Right renal pelvis (tissue), 4 donors: ENCODE results near the gene RARG. TPM values are rescaled to one million over a fixed set of nuclear protein-coding genes. Genes with fewer than 3 reads are reported as not detected.

ENCODE experiments used
- DNase-seq, 4 donors: peaks; one replicate each; pipeline ENCODE4 v3.0.0-alpha.2; 2013; ENCODE audit warnings: low read depth in 4 of 4, low spot score in 3 of 4, missing footprints in 1 of 4
- polyA plus RNA-seq, 4 donors: library from polyadenylated mRNA; unstranded; fragments of 120-200 nt; gene quantifications; one replicate each; pipeline ENCODE4 v1.2.1, GENCODE V29; 2013; ENCODE audit not compliant: insufficient read length in 4 of 4

RARG gene
- polyA plus RNA-seq, 4 donors = 30.9 to 41.5 (median 32.7) TPM

GRCh38 chr12:53245286-53245685 lies 13.3 kb upstream of the RARG start:
- DNase-seq = no peak

DNA sequence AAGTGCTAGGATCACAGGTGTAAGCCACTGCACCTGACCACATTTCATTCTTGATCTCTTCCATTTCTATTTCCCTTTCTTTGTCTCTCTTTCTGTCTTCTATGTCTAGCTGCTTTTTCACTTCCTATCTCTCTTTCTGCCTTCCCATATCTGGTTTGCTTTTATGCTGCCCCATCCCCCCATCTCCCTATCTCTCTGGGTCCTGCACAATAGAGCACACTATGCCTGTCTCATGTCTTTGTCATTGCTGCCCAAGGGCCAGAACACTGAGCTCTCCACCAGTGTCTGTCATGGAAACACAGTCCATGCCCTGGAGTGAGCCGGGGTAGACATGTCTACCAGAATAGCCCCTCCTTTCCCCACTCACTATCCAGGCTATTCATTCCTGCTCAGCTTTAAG lies 12.3 kb upstream of the RARG start:
- DNase-seq = no peak

DNA sequence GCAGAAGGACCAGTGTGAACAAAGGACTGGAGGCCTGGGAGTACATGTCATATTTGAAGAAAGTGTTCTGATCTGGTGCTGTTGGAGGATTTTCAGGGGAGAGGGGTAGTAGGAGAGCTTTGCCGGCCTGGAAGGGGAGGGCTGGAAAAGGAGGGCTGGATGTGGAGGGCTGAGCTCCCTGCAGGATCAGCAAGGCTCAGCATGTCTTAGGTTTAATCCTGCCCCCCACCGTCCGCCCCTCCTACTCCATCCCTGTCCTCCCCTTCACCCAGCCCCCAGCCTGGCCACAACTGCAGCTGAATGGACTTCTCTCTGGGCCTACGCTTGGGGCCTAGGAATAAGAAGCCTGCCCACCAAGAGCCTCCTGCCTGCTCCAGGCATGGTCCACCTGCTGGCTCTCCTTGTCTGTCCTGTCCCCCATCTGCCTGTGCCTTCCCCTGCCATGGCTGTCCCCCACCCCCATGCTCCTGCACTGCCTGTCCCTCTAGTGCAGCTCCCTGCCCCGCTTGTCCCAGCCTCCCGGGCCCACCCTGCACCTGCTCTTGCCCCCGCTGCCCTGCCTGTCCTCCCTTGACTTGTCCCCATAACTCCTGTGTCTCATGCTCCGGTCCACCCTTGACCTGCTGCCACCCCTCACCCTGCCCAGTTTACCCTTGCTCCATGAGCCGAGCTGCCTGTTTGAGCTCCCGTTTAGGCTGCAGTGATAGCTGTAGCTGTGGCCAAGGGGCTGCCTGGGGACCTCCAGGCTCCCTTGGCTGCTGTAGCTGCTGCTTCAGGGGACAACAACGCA lies 9.8 kb upstream of the RARG start:
- DNase-seq = no peak

DNA sequence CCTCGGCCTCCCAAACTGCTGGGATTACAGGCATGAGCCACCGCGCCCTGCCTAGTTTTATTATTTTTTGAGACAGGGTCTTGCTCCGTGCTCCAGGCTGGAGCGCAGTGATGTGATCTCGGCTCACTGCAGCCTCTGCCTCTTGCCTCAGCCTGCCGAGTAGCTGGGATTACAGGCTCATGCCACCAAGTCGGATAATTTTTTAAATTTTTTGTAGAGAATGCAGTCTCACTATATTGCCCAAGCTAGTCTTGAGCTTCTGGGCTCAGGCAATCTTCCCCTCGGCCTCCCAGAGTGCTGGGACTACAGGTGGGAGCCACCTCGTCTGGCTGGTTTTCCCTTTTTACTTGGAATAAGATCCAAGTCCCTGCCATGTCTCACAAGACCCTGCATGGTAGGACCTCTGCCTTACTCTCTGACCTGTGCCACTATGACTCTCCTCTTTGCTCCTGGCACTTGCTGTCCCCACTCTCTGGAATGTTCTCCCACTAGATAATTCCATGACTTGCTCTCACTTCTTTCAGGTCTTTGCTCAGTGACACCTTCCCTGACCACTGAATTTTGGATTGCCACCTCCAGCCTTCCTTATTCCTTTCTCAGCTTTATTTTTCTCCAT lies 7.7 kb upstream of the RARG start:
- no peak for DNase-seq

- DNase-seq = no peak
Observed at GRCh38 chr12:53236443-53237111, 4.6 kb upstream of the RARG start.

GRCh38 chr12:53235742-53236442 lies 3.9 kb upstream of the RARG start:
- DNase-seq = no peak

DNA sequence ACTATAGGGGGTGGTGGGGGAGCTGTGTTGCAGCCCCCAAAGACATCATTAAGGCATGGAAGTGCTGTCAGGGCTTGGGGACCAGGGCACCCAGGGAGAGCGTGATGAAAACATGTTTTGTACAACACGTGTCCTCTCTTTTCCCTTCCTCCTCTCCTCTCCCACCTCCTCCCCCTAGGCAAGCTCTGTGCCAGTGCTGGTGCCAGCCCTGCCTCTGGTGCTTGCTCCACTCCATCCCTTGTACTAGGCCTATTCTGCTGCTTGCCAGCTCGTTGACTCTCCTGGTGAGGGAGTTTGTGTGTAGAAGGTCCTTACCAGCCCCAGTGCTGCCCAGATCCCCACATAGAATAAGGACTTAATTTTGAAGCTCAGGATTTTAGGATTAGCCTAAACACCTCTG lies 3.2 kb upstream of the RARG start:
- DNase-seq = no peak

GRCh38 chr12:53234271-53234914 lies 2.4 kb upstream of the RARG start:
- no peak for DNase-seq

GRCh38 chr12:53233671-53234121 lies 1.7 kb upstream of the RARG start:
- no peak for DNase-seq

DNA sequence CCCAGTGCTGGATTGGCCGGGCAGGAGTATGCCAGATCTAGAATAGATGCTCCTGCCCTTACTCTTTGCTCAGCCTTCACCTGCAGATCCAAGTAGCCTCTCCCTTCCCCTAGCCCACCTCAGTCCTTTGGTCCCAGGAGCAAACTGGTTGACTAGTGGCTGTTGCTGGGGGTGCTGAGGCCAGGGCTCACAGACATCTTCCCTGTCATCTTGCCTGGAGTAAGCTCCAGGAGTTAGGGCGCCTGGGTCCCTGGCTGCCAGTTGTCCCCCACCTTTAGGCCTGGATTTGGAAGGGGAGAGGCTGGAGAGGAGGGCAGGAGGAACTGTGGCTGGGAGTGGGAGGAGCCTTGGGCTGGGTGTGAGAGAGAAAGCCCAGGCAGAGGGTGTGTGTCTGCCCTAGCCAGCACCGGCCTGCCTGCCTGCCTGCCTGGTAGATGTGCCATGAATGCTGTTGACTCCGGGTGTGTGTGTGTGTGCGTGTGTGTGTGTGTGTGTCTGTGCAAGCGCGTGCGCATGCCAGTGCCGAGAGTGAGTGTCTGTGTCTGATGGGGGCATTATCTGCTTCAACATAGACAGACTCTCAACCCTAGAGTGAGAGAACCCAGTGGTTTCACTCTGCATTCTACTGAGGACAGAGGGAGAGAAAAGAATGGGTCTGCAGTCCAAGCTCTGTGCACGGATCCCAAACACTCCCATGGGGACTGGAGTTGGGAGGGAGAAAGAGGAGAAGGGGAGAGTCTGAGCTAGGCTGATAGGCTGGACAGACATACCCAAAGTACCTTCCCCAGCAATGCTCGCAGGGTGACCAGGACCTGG lies 845 bp upstream of the RARG start:
- no peak for DNase-seq

- no peak for DNase-seq
Observed at GRCh38 chr12:53231671-53231920, 413 bp downstream of the RARG start.

- no peak for DNase-seq
Observed at GRCh38 chr12:53230108-53230845, 1.7 kb downstream of the RARG start.

DNA sequence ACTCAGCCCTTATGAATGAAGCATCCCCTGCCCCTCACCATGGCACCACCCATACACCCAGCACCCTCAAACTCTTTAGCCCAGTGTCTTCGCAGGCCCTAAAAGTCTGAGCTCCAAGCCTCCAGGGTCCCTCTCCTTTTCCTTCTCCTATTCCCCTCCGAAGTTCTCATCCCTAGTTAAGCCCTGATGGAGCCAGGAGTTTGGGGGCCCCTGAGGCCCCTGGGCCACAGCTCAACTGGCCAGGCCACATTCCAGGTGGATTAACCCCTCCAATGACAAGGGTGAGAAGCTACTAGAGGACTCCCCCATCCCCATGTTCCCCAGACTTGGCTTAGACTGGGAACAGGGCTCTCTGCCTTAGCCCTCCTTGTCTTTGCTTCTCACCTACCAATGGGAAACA lies 2.6 kb downstream of the RARG start:
- DNase-seq = no peak

GRCh38 chr12:53227836-53228235 lies 4.2 kb downstream of the RARG start:
- DNase-seq = no peak

DNA sequence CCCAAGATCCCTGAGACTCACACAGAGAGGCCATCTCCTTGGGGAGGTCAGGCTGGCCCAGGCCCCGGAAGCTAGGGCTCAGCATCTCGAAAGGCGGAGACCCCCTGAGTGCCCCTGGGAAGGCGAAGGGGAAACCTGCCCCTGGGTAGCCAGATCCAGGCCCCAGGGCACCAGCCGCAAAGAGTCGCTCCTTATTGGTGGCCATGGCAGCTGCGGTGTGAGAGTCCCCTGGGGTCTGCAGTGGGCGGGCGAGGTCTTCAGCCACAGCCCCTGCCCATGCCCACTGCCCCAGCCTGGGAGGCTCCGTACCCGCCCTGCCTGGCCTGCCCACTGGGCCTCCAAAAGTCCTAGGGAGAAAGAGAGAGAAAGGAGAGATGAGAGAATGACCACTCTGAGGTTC lies 4.7 kb downstream of the RARG start:
- no peak for DNase-seq

DNA sequence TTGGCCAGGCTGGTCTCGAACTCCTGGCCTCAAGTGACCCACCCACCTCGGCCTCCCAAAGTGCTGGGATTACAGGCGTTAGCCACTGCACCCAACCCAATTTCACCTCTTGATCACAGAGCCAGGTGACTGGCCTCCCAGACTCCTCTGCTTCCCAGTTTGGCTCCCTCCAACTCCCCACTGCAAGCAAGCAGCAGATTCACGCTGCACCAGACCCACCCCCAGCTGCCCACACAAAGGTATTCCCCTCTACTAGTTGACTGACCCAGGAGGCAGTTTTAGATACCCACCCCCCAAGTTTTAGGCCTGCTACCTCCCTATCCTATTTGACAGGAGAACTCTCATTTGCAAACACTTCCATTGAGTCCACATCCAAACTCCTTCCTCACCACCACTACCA lies 5.2 kb downstream of the RARG start:
- no peak for DNase-seq

DNA sequence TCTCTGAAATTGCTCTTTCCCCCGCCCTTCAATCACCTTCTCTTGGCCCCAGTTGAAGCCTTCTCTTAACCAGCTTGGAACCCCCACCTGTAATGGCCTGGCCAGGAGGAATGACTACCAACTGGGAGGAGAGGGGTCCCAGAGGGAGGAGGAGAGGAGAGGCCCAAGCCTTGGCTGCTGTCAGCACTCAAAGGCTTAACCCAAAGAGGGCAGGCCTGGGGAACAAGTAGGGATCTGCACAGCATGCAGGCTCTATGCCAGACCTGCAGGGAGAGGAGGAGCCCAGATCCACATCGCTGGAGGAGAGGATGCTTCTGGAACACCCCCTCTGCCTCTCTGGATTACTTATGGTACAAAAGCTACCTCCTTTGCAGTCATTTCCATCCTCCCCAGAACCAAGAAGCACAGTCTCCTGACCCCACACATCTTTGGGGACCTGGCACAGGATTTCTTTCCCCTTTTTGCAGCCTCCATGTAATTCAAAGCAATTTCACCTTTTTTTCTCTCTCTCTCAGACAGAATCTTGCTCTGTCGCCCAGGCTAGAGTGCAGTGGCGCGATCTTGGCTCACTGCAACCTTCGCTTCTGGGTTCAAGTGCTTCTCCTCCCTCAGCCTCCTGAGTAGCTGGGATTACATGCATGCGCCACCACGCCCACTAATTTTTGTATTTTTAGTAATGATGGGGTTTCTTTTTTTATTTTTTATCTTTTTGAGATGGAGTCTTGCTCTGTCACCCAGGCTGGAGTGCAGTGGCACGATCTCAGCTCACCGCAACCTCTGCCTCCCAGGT lies 6.2 kb downstream of the RARG start:
- no peak for DNase-seq

- no peak for DNase-seq
Observed at GRCh38 chr12:53224897-53225634, 6.9 kb downstream of the RARG start.
